CD8-positive, alpha-beta memory T cell (primary cell): ENCODE results near the gene BEGAIN. TPM values are rescaled to one million over a fixed set of nuclear protein-coding genes. Genes with fewer than 3 reads are reported as not detected.
A peak's percentile ranks its signal among the peaks of the same experiment; 100 is the strongest.

Source experiments
- CTCF ChIA-PET: fragments of 350-600 bp; sonication (Branson Sonifier 250); formaldehyde crosslinking; loops from one replicate; lab custom pipeline; 2021; ENCODE audit warnings: antibody characterized with exemption; lab: Charles Lee
- POLR2A ChIA-PET: fragments of 350-600 bp; sonication (Branson Sonifier 250); formaldehyde crosslinking; loops from one replicate; lab custom pipeline; 2021; ENCODE audit warnings: antibody characterized with exemption; lab: Charles Lee
- DNase-seq, 5 donors: peaks; one replicate each; pipeline versions ENCODE4 v3.0.0 to v3.0.0-alpha.2; 2020 to 2022; ENCODE audit warnings: mixed read lengths in 1 of 5
- H3K27ac ChIP-seq: one replicate; pipeline ENCODE4 v1.7.0; 2013; ENCODE audit warnings: low read depth, mild to moderate bottlenecking, low read length, moderate library complexity
- H3K27me3 ChIP-seq: 2 replicates; pipeline ENCODE4 v1.7.0; 2013; ENCODE audit warnings: low read length, mild to moderate bottlenecking; ENCODE audit not compliant: insufficient read depth, poor library complexity, severe bottlenecking
- H3K36me3 ChIP-seq: 2 replicates; pipeline ENCODE4 v1.7.0; 2013; ENCODE audit warnings: mild to moderate bottlenecking, low read length, moderate library complexity; ENCODE audit not compliant: insufficient read depth
- H3K4me1 ChIP-seq: 2 replicates; pipeline ENCODE4 v1.7.0; 2013; ENCODE audit warnings: mild to moderate bottlenecking, low read length, moderate library complexity; ENCODE audit not compliant: insufficient read depth
- H3K4me3 ChIP-seq: 2 replicates; pipeline ENCODE4 v1.7.0; 2013; ENCODE audit warnings: mild to moderate bottlenecking, low read length
- H3K9me3 ChIP-seq: 2 replicates; pipeline ENCODE4 v1.7.0; 2013; ENCODE audit warnings: mild to moderate bottlenecking, low read length
- H3K27ac Mint-ChIP-seq, 8 donors: one replicate each; pipeline ENCODE4 v1.8.0; 2020 to 2021; ENCODE audit warnings: mixed read lengths in 8 of 8, mild to moderate bottlenecking in 6 of 8, inconsistent platforms in 3 of 8, moderate library complexity in 3 of 8
- H3K27me3 Mint-ChIP-seq, 2 donors: one replicate each; pipeline ENCODE4 v1.8.0; 2020 to 2021; ENCODE audit warnings: mixed read lengths in 2 of 2, mild to moderate bottlenecking in 1 of 2, moderate library complexity in 1 of 2
- H3K36me3 Mint-ChIP-seq, 3 donors: one replicate each; pipeline ENCODE4 v1.8.0; 2020 to 2021; ENCODE audit warnings: mixed read lengths in 3 of 3, inconsistent platforms in 1 of 3, mild to moderate bottlenecking in 1 of 3
- H3K4me1 Mint-ChIP-seq, 3 donors: one replicate each; pipeline ENCODE4 v1.8.0; 2020 to 2021; ENCODE audit warnings: mixed read lengths in 3 of 3, inconsistent platforms in 1 of 3, mild to moderate bottlenecking in 1 of 3
- H3K4me3 Mint-ChIP-seq, 7 donors: one replicate each; pipeline ENCODE4 v1.8.0; 2020 to 2021; ENCODE audit warnings: mixed read lengths in 7 of 7, mild to moderate bottlenecking in 6 of 7, moderate library complexity in 4 of 7, inconsistent platforms in 2 of 7
- H3K9me3 Mint-ChIP-seq, 5 donors: one replicate each; pipeline ENCODE4 v1.8.0; 2020 to 2022; ENCODE audit warnings: mixed read lengths in 5 of 5, mild to moderate bottlenecking in 3 of 5, moderate library complexity in 2 of 5, inconsistent platforms in 1 of 5
- polyA plus RNA-seq: library from polyadenylated mRNA; unstranded; fragments of 300-500 nt; fragmentation: Illumina TruSeq; gene quantifications from one replicate; pipeline ENCODE4 v1.2.3, GENCODE V29; 2021
- total RNA-seq, 2 experiments: library from RNA; stranded (reverse); gene quantifications; one replicate each; pipeline ENCODE4 v1.2.3, GENCODE V29; 2021

Gene BEGAIN
- total and polyA plus RNA-seq, 3 experiments from 2014 or later = 0.26 to 2.4 (median 2.4) TPM

GRCh38 chr14:100603341-100604120 lies 16.3 kb upstream of the BEGAIN start:
- Mint-ChIP-seq H3K27me3 (peaks cover 10 to 35% of the 10 kb centered on the region in 2 donors), H3K4me3 (no peak overlapping the region), H3K36me3 (peaks cover 0 to 2% (median 1%) of the 10 kb centered on the region in 3 donors), H3K27ac (no peak overlapping the region), H3K9me3 (peaks cover 20 to 30% (median 21%) of the 10 kb centered on the region in 5 donors), H3K4me1 (no peaks in the 10 kb centered on the region)
- no peak overlapping the region for H3K27ac ChIP-seq
- DNase-seq = no peak
- H3K4me3 ChIP-seq = no peak overlapping the region
- peaks cover 4% of the 10 kb centered on the region for H3K9me3 ChIP-seq
- H3K36me3 ChIP-seq = no peaks in the 10 kb centered on the region
- H3K4me1 ChIP-seq = no peaks in the 10 kb centered on the region
- POLR2A ChIA-PET = no interaction called here
- no peaks in the 10 kb centered on the region for H3K27me3 ChIP-seq
- CTCF ChIA-PET = no interaction called here

GRCh38 chr14:100602621-100603230 lies 15.5 kb upstream of the BEGAIN start:
- CTCF ChIA-PET = interaction anchor here (0.8 kb wide), 1 partner anchor 43 kb away, joined by 3 read pairs; no protein-coding TSS in a partner anchor
- H3K4me1 ChIP-seq = no peaks in the 10 kb centered on the region
- Mint-ChIP-seq H3K9me3 (peaks cover 20 to 30% (median 21%) of the 10 kb centered on the region in 5 donors), H3K4me3 (no peak overlapping the region), H3K4me1 (no peaks in the 10 kb centered on the region), H3K27me3 (peaks cover 10 to 30% of the 10 kb centered on the region in 2 donors), H3K27ac (peak overlapping the region in 1 of 8 donors; percentile 85), H3K36me3 (peaks cover 0 to 2% (median 1%) of the 10 kb centered on the region in 3 donors)
- H3K36me3 ChIP-seq = no peaks in the 10 kb centered on the region
- H3K27me3 ChIP-seq = no peaks in the 10 kb centered on the region
- peaks cover 4% of the 10 kb centered on the region for H3K9me3 ChIP-seq
- POLR2A ChIA-PET = no interaction called here
- H3K27ac ChIP-seq = no peak overlapping the region
- no peak overlapping the region for H3K4me3 ChIP-seq
- DNase-seq = no peak

GRCh38 chr14:100601914-100602313 lies 14.7 kb upstream of the BEGAIN start:
- Mint-ChIP-seq H3K36me3 (peaks cover 0 to 2% (median 1%) of the 10 kb centered on the region in 3 donors), H3K9me3 (peaks cover 20 to 30% (median 21%) of the 10 kb centered on the region in 5 donors), H3K4me3 (no peak overlapping the region), H3K27ac (no peak overlapping the region), H3K4me1 (no peaks in the 10 kb centered on the region), H3K27me3 (peaks cover 10 to 38% of the 10 kb centered on the region in 2 donors)
- Histone ChIP-seq H3K4me3 (no peak overlapping the region), H3K36me3 (no peaks in the 10 kb centered on the region), H3K27me3 (no peaks in the 10 kb centered on the region), H3K27ac (no peak overlapping the region), H3K9me3 (peaks cover 4% of the 10 kb centered on the region), H3K4me1 (no peaks in the 10 kb centered on the region)
- ChIA-PET CTCF (interaction anchor here (0.8 kb wide), 1 partner anchor 44 kb away, joined by 3 read pairs; no protein-coding TSS in a partner anchor), POLR2A (no interaction called here)
- DNase-seq = no peak

GRCh38 chr14:100601064-100601463 lies 13.8 kb upstream of the BEGAIN start:
- H3K4me3 Mint-ChIP-seq = no peak overlapping the region
- no peak overlapping the region for H3K27ac Mint-ChIP-seq
- H3K27ac ChIP-seq = no peak overlapping the region
- no peaks in the 10 kb centered on the region for H3K4me1 Mint-ChIP-seq
- no peaks in the 10 kb centered on the region for H3K4me1 ChIP-seq
- H3K9me3 Mint-ChIP-seq = peaks cover 20 to 30% (median 21%) of the 10 kb centered on the region in 5 donors
- peaks cover 0 to 2% (median 1%) of the 10 kb centered on the region in 3 donors for H3K36me3 Mint-ChIP-seq
- no peak for DNase-seq
- POLR2A ChIA-PET = no interaction called here
- no peaks in the 10 kb centered on the region for H3K27me3 ChIP-seq
- peaks cover 4% of the 10 kb centered on the region for H3K9me3 ChIP-seq
- CTCF ChIA-PET = no interaction called here
- peaks cover 9 to 37% of the 10 kb centered on the region in 2 donors for H3K27me3 Mint-ChIP-seq
- no peak overlapping the region for H3K4me3 ChIP-seq
- no peaks in the 10 kb centered on the region for H3K36me3 ChIP-seq

GRCh38 chr14:100599981-100600380 lies 12.8 kb upstream of the BEGAIN start:
- Mint-ChIP-seq H3K27me3 (peaks cover 10 to 42% of the 10 kb centered on the region in 2 donors), H3K4me1 (no peaks in the 10 kb centered on the region), H3K9me3 (peaks cover 20 to 30% (median 21%) of the 10 kb centered on the region in 5 donors), H3K4me3 (no peak overlapping the region), H3K36me3 (peaks cover 0 to 2% (median 1%) of the 10 kb centered on the region in 3 donors), H3K27ac (no peak overlapping the region)
- Histone ChIP-seq H3K27ac (no peak overlapping the region), H3K9me3 (peaks cover 4% of the 10 kb centered on the region), H3K4me3 (no peak overlapping the region), H3K27me3 (no peaks in the 10 kb centered on the region), H3K4me1 (no peaks in the 10 kb centered on the region), H3K36me3 (no peaks in the 10 kb centered on the region)
- ChIA-PET POLR2A (no interaction called here), CTCF (no interaction called here)
- no peak for DNase-seq

GRCh38 chr14:100594625-100594951 lies 7.4 kb upstream of the BEGAIN start:
- no peak overlapping the region for H3K27ac Mint-ChIP-seq
- no peaks in the 10 kb centered on the region for H3K4me1 ChIP-seq
- H3K4me1 Mint-ChIP-seq = no peaks in the 10 kb centered on the region
- CTCF ChIA-PET = no interaction called here
- H3K4me3 ChIP-seq = no peak overlapping the region
- H3K27me3 Mint-ChIP-seq = peaks cover 8 to 62% of the 10 kb centered on the region in 2 donors
- no peaks in the 10 kb centered on the region for H3K9me3 Mint-ChIP-seq
- peak in 1 of 5 donors; percentile 11 for DNase-seq
- no peaks in the 10 kb centered on the region for H3K27me3 ChIP-seq
- H3K36me3 Mint-ChIP-seq = no peaks in the 10 kb centered on the region
- POLR2A ChIA-PET = no interaction called here
- no peak overlapping the region for H3K27ac ChIP-seq
- H3K9me3 ChIP-seq = no peaks in the 10 kb centered on the region
- no peaks in the 10 kb centered on the region for H3K36me3 ChIP-seq
- H3K4me3 Mint-ChIP-seq = no peak overlapping the region

GRCh38 chr14:100593751-100594624 lies 6.8 kb upstream of the BEGAIN start:
- Histone ChIP-seq H3K27ac (no peak overlapping the region), H3K4me3 (no peak overlapping the region), H3K9me3 (no peaks in the 10 kb centered on the region), H3K27me3 (no peaks in the 10 kb centered on the region), H3K4me1 (no peaks in the 10 kb centered on the region), H3K36me3 (no peaks in the 10 kb centered on the region)
- peak in 1 of 5 donors; percentile 30 for DNase-seq
- ChIA-PET POLR2A (no interaction called here), CTCF (no interaction called here)
- Mint-ChIP-seq H3K9me3 (no peaks in the 10 kb centered on the region), H3K27me3 (peaks cover 12 to 63% of the 10 kb centered on the region in 2 donors), H3K4me1 (no peaks in the 10 kb centered on the region), H3K4me3 (no peak overlapping the region), H3K36me3 (no peaks in the 10 kb centered on the region), H3K27ac (no peak overlapping the region)
